Retinal pigment epithelial cell (primary cell): ENCODE results near the gene CEACAM1.
"Not testable (repeated sequence)": the region's sequence is repeated elsewhere in the genome, so short reads cannot be mapped to it uniquely, and the experiment has no call there.

Experiments used
- DNase-seq: peaks from one replicate; pipeline ENCODE4 v3.0.0-alpha.2; 2010; ENCODE audit warnings: low read depth
- H3K4me3 ChIP-seq: 2 replicates; pipeline ENCODE4 v1.5.1; 2011; ENCODE audit warnings: mild to moderate bottlenecking, low read length, control low read depth, moderate library complexity
- CTCF ChIP-seq: conservative IDR thresholded peaks from 2 replicates; pipeline ENCODE4 v1.5.1; 2011; ENCODE audit warnings: low read depth, low read length, control low read depth, inconsistent platforms

Gene CEACAM1

GRCh38 chr19:42466521-42467182 lies 61.6 kb downstream of the CEACAM1 start:
- TF ChIP-seq CTCF = no peak

GRCh38 chr19:42465827-42466280 lies 62.4 kb downstream of the CEACAM1 start:
- no peak overlapping the region for H3K4me3 ChIP-seq
- DNase-seq = no peak
- TF ChIP-seq CTCF = no peak

More at GRCh38 chr19:42466521-42467182, 61.6 kb downstream of the CEACAM1 start:
- no peak overlapping the region for H3K4me3 ChIP-seq
- no peak for DNase-seq

- no peak for DNase-seq
- no peak for TF ChIP-seq CTCF
- H3K4me3 ChIP-seq = no peak overlapping the region
Observed at GRCh38 chr19:42461700-42462324, 66.5 kb downstream of the CEACAM1 start.

DNA sequence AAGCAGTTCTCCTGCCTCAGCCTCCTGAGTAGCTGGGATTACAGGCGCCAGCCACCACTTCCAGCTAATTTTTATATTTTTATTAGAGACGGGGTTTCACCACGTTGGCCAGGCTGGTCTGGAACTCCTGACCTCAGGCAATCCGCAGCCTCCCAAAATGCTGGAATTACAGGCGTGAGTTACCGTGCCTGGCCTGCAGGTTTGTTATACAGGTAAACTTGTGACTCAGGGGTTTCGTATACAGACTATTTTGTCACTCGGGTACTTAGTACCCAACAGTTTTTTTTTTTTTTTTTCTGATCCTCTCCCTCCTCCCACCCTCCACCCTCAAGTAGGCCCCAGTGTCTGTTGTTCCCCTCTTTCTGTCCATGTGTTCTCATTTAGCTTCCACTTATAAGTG lies 67.0 kb downstream of the CEACAM1 start:
- not testable (repeated sequence) for DNase-seq, H3K4me3 ChIP-seq

DNA sequence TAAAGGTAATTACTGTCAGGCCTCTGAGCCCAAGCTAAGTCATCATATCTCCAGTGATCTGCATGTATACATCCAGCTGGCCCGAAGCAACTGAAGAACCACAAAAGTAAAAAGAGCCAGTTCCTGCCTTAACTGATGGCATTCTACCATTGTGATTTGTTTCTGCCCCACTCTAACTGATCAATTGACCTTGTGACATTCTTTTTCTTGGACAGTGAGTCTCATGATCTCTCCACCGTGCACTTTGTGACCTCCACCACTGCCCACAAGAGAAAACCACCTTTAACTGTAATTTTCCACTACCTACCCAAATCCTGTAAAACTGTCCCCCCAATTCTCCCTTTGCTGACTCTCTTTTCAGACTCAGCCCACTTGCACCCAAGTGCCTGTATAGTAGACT lies 68.4 kb downstream of the CEACAM1 start:
- DNase-seq = no peak
- H3K4me3 ChIP-seq = no peak overlapping the region
- no peak for TF ChIP-seq CTCF
